ENCODE data around the gene LIX1. TPM values are rescaled to one million over a fixed set of nuclear protein-coding genes. Genes with fewer than 3 reads are reported as not detected.
"Not testable (repeated sequence)": the region's sequence is repeated elsewhere in the genome, so short reads cannot be mapped to it uniquely, and the experiment has no call there.

The LIX1 gene
- total RNA-seq, 1 donor from 2014 or later = not detected

- no peak for ATAC-seq
Measured at GRCh38 chr5:97101189-97101910, 41.1 kb downstream of the LIX1 start.

DNA sequence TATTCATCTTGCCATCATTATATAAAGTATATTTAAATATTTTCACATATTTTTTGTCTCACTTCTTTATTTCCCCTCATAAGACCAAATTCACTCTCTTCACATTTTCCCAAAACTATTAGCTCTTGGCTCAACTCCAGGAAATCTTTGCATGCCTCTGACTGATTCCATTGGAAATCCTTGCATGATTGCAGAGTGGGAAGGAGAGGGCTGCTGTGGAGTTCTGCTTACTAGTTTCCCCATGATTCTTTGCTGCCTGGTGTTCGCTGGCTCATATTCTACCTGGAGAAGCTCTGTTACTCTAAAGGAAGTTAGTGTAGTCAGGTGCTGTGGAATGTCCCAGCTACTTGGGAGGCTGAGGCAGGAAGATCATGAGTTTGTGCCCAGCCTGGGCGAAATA is 41.9 kb downstream of the LIX1 start:
- no peak for ATAC-seq

GRCh38 chr5:97098922-97099321 is 43.5 kb downstream of the LIX1 start:
- ATAC-seq = no peak

DNA sequence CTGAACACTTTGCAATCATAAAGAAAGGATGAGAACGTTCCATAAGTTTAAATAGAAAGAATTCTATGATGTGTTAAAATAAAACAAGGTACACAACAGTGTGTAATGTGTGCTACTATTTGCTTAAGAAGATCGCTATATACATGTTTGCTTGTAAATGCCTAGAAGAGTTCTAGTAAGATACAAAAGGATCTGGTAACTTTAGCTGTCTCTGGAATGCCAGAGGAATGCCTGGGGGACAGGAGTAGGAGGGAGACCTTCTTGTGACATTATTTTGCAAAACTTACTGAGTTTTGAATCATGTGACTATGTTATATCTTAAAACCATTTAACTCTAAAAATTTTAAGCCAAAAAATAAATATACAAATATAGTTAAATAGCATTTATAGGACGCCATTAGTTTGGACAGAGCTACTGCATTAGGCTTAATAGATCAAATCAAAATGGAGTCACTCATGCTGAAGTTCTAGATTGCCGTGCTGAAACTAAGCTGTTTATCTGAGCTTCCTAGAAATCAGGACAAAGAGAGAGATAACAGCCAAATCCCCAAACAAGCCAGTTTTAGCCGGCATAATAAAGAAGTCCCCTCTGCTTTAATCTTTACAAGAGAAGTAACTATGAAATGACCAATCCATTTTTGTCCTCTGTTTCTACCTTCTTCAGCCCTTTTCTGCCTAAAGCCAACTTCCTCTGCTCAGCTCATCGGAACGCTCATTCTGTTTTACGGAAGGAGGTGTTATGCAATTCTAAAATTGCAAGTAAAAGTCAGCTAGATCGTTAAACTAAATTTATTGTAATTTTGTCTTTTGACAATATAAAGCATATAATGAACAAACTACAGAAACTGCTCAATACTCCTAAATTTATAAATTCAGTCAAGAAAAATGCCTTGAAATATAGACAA is 44.8 kb downstream of the LIX1 start:
- no peak for ATAC-seq

DNA sequence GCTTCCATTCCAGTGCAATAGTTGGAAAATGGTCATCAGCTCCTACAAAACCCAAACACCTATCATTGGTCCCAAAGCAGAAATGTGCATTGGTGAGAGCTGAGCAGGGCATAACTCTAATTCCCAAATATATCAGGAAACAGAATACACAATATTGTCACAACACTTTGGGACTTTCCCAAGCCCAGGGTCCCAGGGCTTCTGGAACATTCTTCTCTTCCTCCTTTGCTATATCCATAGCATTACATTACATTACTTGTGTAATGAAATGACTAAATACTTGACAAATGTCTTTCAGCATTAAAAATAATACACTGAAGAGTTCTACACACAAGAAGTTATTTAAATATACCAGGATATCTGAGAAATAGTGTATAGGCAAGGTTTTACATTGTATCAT is 45.6 kb downstream of the LIX1 start:
- ATAC-seq = no peak

GRCh38 chr5:97096191-97096590 is 46.2 kb downstream of the LIX1 start:
- no peak for ATAC-seq

DNA sequence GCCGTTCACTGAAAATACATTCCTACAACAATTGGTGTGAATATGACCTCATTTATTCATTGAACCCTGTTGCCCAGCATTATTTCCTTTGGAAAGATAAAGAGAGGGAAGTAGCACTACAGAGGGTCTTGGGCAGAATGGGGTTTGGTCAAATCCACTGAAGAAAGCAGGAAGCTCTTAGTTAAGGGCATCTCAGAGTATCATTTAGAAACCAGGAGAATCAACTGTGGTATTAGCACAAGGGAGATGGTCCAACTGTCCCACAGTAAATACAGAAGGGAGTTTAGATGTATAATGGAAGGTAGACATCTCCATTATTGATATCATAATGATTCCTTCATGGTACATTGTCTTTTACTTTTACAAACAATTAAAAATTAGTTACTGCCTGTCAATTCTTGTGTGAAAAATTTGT is 47.1 kb downstream of the LIX1 start:
- ATAC-seq = no peak

- no peak for ATAC-seq
Measured at GRCh38 chr5:97094579-97095317, 47.7 kb downstream of the LIX1 start.

GRCh38 chr5:97093193-97093592 is 49.2 kb downstream of the LIX1 start:
- ATAC-seq = no peak

DNA sequence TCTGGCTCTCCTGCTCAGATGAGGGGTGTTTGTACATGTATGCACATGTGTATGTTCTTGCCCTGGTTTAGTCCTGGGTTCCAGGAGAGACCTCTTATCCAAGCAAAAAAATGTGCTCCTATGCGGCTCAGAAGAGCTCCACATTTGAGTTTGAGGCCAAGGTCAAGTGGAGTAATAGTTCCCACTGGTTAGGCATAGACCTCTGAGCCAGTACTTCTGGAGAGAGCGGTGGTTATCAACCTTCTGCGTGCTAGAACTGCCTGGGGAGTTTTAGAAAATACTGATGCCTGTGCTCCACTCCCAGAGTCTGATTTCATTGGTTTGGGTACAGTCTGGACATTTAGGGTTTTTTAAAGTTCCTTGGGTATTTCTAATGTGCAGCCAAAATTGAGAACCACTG is 51.5 kb downstream of the LIX1 start:
- no peak for ATAC-seq

- ATAC-seq = no peak
Measured at GRCh38 chr5:97089149-97089801, 53.1 kb downstream of the LIX1 start.

GRCh38 chr5:97088774-97089148 is 53.6 kb downstream of the LIX1 start:
- ATAC-seq = no peak

GRCh38 chr5:97087138-97087537 is 55.3 kb downstream of the LIX1 start:
- no peak for ATAC-seq

- ATAC-seq = no peak
Measured at GRCh38 chr5:97085459-97086181, 56.8 kb downstream of the LIX1 start.

- ATAC-seq = not testable (repeated sequence)
Measured at GRCh38 chr5:97084782-97085458, 57.5 kb downstream of the LIX1 start.

GRCh38 chr5:97078958-97079743 is 63.3 kb downstream of the LIX1 start:
- no peak for ATAC-seq

DNA sequence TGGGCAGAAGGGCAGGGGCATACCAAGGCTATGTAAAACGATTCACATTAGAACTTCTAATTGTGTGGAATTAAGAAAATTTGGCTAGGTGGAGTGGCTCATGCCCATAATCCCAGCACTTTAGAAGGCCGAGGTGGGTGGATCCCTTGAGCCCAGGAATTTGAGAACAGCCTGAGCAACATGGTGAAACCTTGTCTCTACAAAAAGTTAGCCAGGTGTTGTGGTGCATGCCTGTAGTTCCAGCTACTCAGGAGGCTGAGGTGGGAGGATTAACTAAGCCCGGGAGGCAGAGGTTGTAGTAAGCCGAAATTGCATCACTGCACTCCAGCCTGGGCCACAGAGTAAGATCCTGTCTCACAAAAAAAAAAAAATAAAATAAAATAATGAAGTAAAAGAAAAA is 65.2 kb downstream of the LIX1 start:
- no peak for ATAC-seq

DNA sequence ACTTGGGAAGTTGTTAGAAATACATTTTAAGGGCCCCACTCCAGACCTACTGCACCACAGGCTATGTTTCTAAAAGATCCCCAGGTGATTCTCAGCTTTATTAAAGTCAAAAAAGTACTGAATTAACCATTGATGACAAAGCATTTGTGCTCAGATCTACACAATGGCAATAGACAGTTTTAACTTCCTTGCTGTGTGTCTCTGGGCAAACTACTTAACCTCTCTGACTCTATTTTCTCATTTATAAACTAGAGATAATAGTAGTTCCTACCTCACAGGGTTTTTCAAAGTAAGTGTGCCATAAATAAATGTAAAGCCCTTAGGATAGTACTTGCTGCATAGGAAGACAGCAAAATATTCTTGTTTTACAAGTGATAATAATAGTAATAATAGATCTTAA is 66.3 kb downstream of the LIX1 start:
- no peak for ATAC-seq

DNA sequence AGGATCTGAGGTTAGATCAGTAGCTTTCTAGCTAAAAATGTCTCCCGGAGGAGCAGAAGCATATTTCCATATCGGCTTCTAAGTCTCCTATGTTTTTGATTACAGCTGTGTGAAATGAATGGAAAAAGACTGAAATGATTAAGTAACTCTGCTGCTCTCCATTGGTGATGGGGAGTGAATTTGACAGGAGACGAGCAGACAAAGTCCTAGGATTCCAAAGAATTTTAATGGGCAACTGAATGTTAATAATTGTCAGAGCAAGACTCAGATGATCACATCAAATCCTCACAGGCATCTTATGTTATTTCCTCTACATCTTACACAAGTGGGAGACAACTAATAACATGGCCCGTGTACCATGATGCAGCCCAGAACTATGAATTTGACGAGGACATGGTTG is 66.8 kb downstream of the LIX1 start:
- ATAC-seq = no peak

GRCh38 chr5:97074859-97075489 is 67.4 kb downstream of the LIX1 start:
- no peak for ATAC-seq
